Measurements from ENCODE around the gene LIN52. TPM values are rescaled to one million over a fixed set of nuclear protein-coding genes. Genes with fewer than 3 reads are reported as not detected.

Gene LIN52
- total RNA-seq, 1 donor from 2014 or later, result 7.3 TPM

DNA sequence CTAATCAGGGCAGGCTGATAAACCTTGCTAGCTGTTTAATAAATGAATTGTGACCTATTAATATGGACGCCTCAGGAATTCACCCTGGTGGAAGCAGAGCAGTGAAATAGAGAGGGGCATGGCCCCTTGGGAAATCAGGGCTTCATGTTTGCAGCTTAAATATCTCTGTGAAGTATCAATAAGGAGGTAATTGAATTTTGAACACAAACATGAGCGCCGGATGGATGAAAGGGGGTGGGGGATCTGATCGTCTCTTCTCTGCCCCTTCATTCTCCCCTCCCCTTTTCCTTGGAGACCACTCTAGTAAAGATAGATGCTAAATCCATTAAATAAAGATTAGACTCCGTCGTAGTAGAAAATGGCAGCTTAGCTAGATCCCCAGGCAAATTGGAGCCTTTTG is 70.5 kb downstream of the LIN52 start:
- H3K4me3 Mint-ChIP-seq (ENCODE audit: unreplicated experiment), result no peak overlapping the region
- no peak overlapping the region for H3K27ac Mint-ChIP-seq (ENCODE audit: unreplicated experiment)
- peaks cover 3% of the 10 kb centered on the region for H3K27me3 Mint-ChIP-seq (ENCODE audit: unreplicated experiment)
- DNase-seq (ENCODE audit: low spot score), result no peak
- H3K9me3 Mint-ChIP-seq (ENCODE audit: unreplicated experiment), result no peaks in the 10 kb centered on the region
- TF ChIP-seq, protein P1, sequence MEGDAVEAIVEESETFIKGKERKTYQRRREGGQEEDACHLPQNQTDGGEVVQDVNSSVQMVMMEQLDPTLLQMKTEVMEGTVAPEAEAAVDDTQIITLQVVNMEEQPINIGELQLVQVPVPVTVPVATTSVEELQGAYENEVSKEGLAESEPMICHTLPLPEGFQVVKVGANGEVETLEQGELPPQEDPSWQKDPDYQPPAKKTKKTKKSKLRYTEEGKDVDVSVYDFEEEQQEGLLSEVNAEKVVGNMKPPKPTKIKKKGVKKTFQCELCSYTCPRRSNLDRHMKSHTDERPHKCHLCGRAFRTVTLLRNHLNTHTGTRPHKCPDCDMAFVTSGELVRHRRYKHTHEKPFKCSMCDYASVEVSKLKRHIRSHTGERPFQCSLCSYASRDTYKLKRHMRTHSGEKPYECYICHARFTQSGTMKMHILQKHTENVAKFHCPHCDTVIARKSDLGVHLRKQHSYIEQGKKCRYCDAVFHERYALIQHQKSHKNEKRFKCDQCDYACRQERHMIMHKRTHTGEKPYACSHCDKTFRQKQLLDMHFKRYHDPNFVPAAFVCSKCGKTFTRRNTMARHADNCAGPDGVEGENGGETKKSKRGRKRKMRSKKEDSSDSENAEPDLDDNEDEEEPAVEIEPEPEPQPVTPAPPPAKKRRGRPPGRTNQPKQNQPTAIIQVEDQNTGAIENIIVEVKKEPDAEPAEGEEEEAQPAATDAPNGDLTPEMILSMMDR (IDR thresholded peaks at IDR 0.05; ENCODE audit: unreplicated experiment), result no peak
- no peaks in the 10 kb centered on the region for H3K36me3 Mint-ChIP-seq (ENCODE audit: low read depth, unreplicated experiment)
- H3K4me1 Mint-ChIP-seq (ENCODE audit: unreplicated experiment), result no peaks in the 10 kb centered on the region

DNA sequence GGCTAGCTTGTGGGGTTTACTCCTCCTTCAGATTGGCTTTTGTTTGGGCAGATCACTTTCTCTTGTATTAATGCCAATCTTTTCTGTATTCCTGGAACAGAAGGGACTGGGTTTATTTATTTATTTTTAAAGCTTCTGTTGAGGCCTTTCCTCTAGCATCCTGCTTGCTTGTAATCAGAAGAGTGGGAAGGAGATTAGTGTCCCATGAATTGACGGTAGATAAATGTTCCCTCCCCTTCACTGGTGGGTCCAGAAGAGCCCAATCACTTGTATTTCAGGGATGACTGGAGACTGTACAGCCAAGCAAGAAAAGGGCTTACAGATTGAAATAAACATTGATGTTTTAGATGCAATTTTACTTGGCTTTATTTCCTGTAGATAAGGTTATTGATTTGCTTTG is 71.0 kb downstream of the LIN52 start:
- Mint-ChIP-seq H3K27me3 (ENCODE audit: unreplicated experiment) (peaks cover 3% of the 10 kb centered on the region), H3K4me3 (ENCODE audit: unreplicated experiment) (no peak overlapping the region), H3K36me3 (ENCODE audit: low read depth, unreplicated experiment) (no peaks in the 10 kb centered on the region), H3K9me3 (ENCODE audit: unreplicated experiment) (no peaks in the 10 kb centered on the region), H3K4me1 (ENCODE audit: unreplicated experiment) (no peaks in the 10 kb centered on the region), H3K27ac (ENCODE audit: unreplicated experiment) (no peak overlapping the region)
- TF ChIP-seq, protein P1 (IDR thresholded peaks at IDR 0.05; ENCODE audit: unreplicated experiment), result no peak
- DNase-seq (ENCODE audit: low spot score), result no peak

DNA sequence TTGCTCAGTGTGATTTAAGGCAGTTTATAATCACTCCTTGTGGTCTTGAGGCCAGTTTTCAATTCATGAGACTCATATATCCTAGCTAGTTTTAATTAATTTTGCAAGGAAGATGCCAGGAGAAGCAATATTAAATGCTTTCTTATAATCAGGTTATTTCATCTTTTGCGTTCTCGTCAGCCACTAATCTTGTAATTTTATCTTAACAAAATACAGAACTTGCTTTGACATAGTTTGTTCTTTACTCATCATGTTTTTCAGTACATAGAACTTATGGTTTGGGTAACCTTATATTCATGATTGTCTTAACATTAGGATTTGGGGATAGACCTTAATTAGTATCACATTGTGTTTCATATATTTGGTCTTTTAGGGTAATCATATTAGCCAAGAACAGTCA is 76.0 kb downstream of the LIN52 start:
- Mint-ChIP-seq H3K27me3 (ENCODE audit: unreplicated experiment) (no peaks in the 10 kb centered on the region), H3K9me3 (ENCODE audit: unreplicated experiment) (no peaks in the 10 kb centered on the region), H3K36me3 (ENCODE audit: low read depth, unreplicated experiment) (no peaks in the 10 kb centered on the region), H3K27ac (ENCODE audit: unreplicated experiment) (no peak overlapping the region), H3K4me3 (ENCODE audit: unreplicated experiment) (no peak overlapping the region), H3K4me1 (ENCODE audit: unreplicated experiment) (no peaks in the 10 kb centered on the region)
- TF ChIP-seq, protein P1 (IDR thresholded peaks at IDR 0.05; ENCODE audit: unreplicated experiment), result no peak
- no peak for DNase-seq (ENCODE audit: low spot score)

DNA sequence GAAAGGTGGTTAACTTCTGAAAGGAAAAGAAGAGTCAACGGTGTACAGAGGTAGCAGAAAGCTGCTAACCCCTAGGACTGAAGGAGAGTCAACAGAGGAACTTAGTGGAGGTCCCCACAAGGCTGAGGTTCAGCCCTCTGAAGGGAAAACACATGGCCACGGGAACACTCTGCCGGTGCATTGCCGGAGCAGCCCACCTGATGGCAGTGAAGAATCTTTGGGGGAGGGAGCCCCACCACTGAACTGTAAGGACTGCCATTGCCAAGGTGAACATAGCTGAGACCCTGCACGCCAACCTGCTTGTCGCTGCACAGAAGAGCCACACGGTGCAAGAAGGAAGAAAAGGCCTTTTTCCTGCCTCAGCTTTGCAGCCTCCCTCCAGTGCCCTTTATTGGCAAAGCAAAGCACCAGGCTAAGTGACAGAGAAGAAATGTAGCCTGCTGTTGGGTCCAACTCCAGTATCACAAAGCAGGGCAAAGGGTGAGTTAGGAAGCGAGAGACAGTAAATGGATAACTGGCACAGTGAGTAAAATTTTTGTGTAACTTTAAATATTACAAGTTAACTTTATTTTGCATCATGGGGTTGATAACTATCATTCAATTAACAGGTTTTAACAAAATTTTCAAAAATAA is 76.9 kb downstream of the LIN52 start:
- Mint-ChIP-seq H3K27ac (ENCODE audit: unreplicated experiment) (no peak overlapping the region), H3K9me3 (ENCODE audit: unreplicated experiment) (no peaks in the 10 kb centered on the region), H3K4me3 (ENCODE audit: unreplicated experiment) (no peak overlapping the region), H3K4me1 (ENCODE audit: unreplicated experiment) (no peaks in the 10 kb centered on the region), H3K27me3 (ENCODE audit: unreplicated experiment) (no peaks in the 10 kb centered on the region), H3K36me3 (ENCODE audit: low read depth, unreplicated experiment) (no peaks in the 10 kb centered on the region)
- TF ChIP-seq, protein P1 (IDR thresholded peaks at IDR 0.05; ENCODE audit: unreplicated experiment), result no peak
- DNase-seq (ENCODE audit: low spot score), result peak; percentile 6

DNA sequence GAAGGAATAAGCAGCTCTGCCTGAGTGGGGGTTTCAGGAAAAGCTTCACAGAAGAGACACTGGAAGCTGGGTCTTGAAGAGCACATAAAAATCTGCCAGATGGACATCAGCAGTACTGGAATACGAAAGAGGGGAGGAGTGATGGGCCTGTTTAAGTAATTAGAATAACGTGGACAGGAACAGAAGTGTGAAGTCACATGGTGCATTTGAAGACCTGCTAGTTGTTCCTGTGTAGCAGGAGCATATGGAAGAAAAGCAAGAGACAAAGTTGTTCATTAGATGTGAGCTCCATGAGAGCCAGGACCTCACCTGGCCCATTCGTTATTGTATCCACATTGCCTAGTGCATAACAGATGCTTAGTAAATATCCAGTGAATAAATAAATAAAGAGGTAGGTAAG is 85.2 kb downstream of the LIN52 start:
- no peak for DNase-seq (ENCODE audit: low spot score)
- no peaks in the 10 kb centered on the region for H3K27me3 Mint-ChIP-seq (ENCODE audit: unreplicated experiment)
- H3K36me3 Mint-ChIP-seq (ENCODE audit: low read depth, unreplicated experiment), result no peaks in the 10 kb centered on the region
- H3K9me3 Mint-ChIP-seq (ENCODE audit: unreplicated experiment), result no peaks in the 10 kb centered on the region
- H3K4me3 Mint-ChIP-seq (ENCODE audit: unreplicated experiment), result no peak overlapping the region
- TF ChIP-seq, protein P1 (IDR thresholded peaks at IDR 0.05; ENCODE audit: unreplicated experiment), result no peak
- no peak overlapping the region for H3K27ac Mint-ChIP-seq (ENCODE audit: unreplicated experiment)
- no peaks in the 10 kb centered on the region for H3K4me1 Mint-ChIP-seq (ENCODE audit: unreplicated experiment)

Data from endothelial cell (in vitro differentiated cells).